ENCODE results near the gene TCHP. TPM values are rescaled to one million over a fixed set of nuclear protein-coding genes. Genes with fewer than 3 reads are reported as not detected.

The TCHP gene
- total RNA-seq, 4 donors from 2014 or later, result 23.9 to 120 (median 36.3) TPM

DNA sequence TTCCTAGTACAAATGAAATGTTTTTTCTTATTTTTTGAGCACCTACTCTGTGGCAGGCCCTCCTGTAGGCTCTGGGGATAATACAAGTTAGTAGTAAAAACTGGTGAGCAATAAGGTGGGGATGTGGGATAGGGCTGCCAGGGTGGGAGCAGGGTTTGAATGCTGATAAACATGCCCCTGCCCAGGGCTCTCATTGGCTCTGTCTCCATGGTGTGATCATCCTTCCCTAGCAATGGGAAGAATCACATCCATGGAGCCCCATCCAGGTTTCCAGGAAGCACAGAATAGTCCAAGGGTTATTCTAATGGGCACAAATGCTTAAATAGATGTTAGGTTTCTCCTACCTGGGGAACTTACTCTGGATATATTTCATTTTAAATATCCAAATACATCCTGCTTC is 50.6 kb downstream of the TCHP start:
- Histone ChIP-seq H3K27ac (peak overlapping the region in 1 of 4 donors; percentile 74), H3K27me3 (no peaks in the 10 kb centered on the region), H3K36me3 (peaks cover 0 to 77% (median 0%) of the 10 kb centered on the region in 3 donors), H3K4me3 (no peak overlapping the region), H3K4me1 (peaks cover 0 to 38% (median 7%) of the 10 kb centered on the region in 4 donors), H3K9me3 (no peaks in the 10 kb centered on the region)
- TF ChIP-seq, protein P1, sequence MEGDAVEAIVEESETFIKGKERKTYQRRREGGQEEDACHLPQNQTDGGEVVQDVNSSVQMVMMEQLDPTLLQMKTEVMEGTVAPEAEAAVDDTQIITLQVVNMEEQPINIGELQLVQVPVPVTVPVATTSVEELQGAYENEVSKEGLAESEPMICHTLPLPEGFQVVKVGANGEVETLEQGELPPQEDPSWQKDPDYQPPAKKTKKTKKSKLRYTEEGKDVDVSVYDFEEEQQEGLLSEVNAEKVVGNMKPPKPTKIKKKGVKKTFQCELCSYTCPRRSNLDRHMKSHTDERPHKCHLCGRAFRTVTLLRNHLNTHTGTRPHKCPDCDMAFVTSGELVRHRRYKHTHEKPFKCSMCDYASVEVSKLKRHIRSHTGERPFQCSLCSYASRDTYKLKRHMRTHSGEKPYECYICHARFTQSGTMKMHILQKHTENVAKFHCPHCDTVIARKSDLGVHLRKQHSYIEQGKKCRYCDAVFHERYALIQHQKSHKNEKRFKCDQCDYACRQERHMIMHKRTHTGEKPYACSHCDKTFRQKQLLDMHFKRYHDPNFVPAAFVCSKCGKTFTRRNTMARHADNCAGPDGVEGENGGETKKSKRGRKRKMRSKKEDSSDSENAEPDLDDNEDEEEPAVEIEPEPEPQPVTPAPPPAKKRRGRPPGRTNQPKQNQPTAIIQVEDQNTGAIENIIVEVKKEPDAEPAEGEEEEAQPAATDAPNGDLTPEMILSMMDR (IDR thresholded peaks at IDR 0.05), result no peak
- no peak for TF ChIP-seq POLR2A (IDR thresholded peaks at IDR 0.05)
- no peak for DNase-seq

DNA sequence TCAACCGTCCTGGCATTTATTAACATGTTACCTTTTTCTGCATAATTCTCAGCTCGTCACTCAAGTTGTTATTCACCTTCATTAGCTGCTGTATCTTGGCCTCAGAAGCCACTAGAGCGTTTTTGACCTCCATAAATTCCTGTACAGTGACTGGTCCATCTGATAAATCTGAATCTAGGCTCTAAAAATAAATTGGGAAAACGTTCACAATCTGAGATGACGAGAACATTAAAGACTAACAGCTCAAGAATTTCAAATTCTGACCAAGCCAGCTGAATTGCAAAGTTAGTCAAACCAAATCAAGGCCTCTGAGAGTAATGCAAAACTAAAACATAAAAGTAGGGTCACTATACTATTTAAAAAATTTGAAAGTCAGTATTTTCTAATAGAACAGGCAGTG is 51.1 kb downstream of the TCHP start:
- Histone ChIP-seq H3K27me3 (no peaks in the 10 kb centered on the region), H3K27ac (peak overlapping the region in 1 of 4 donors; percentile 31), H3K9me3 (no peaks in the 10 kb centered on the region), H3K4me3 (no peak overlapping the region), H3K4me1 (peaks cover 0 to 38% (median 7%) of the 10 kb centered on the region in 4 donors), H3K36me3 (peaks cover 0 to 82% (median 0%) of the 10 kb centered on the region in 3 donors)
- DNase-seq, result no peak
- no peak for TF ChIP-seq POLR2A (IDR thresholded peaks at IDR 0.05)
- TF ChIP-seq, protein P1 (IDR thresholded peaks at IDR 0.05), result no peak

DNA sequence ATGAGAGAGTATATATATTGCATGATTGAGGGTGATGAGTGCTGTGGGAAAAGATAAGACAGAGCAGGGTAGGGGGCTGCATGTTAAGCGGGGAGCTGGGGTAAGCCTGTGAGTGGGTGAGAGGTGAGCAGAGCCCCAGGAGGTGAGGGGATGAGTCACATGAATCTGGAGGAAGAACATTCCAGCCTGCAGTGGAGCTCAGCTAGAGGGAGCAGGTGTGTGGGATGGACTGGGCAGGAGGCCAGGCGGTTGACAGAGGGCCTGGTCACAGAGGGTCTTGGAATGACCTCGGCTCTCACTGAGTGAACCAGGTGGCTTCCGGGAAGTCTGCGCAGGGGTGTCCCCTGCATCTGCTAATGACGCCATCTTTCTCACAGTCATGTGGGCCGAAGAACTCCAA is 51.7 kb downstream of the TCHP start:
- DNase-seq, result no peak
- H3K27ac ChIP-seq, result peak overlapping the region in 2 of 4 donors; percentile 31 to 51
- no peaks in the 10 kb centered on the region for H3K9me3 ChIP-seq
- TF ChIP-seq, protein P1 (IDR thresholded peaks at IDR 0.05), result no peak
- TF ChIP-seq POLR2A (IDR thresholded peaks at IDR 0.05), result no peak
- H3K36me3 ChIP-seq, result peaks cover 0 to 85% (median 0%) of the 10 kb centered on the region in 3 donors
- peaks cover 0 to 34% (median 7%) of the 10 kb centered on the region in 4 donors for H3K4me1 ChIP-seq
- H3K4me3 ChIP-seq, result no peak overlapping the region
- H3K27me3 ChIP-seq, result no peaks in the 10 kb centered on the region

DNA sequence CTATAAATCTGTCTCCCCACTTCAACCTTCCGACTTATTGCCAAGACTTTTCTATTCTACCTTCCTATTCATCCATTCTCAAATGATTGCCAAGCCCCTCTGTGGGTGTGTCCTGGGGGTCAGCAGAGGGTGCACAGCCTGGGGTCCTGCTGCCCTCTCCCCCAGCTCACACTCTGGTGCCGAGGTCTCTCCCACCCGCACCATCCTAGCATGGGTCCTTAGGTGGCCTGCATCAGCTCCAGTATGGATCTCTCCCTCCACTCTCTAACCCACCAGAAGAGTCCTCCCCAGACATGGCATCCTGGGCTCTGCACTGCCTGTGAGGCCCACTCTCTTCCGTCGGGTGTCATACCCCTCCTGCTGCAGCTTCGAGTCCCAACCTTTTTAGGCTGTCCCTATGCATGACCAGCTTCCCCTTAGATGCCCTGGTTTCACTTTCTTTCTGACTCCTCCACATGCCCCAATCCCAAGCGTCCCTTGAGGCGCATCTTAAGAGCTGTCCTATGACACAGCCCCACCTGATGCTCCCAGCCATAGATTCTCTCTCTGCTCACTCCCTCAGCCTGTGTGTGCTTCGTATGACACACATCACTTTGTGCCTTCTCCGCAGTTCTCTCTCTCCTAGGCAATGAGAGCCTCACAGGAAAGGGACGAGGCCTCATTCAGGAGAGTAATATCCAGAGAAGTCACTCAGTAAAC is 52.2 kb downstream of the TCHP start:
- Histone ChIP-seq H3K27me3 (no peaks in the 10 kb centered on the region), H3K4me1 (peaks cover 0 to 28% (median 7%) of the 10 kb centered on the region in 4 donors), H3K9me3 (no peaks in the 10 kb centered on the region), H3K4me3 (no peak overlapping the region), H3K36me3 (peaks cover 0 to 85% (median 0%) of the 10 kb centered on the region in 3 donors), H3K27ac (peak overlapping the region; percentile 5 to 51 (median 25))
- TF ChIP-seq POLR2A (IDR thresholded peaks at IDR 0.05), result no peak
- TF ChIP-seq, protein P1 (IDR thresholded peaks at IDR 0.05), result no peak
- peak in 1 of 3 donors; percentile 56 for DNase-seq

DNA sequence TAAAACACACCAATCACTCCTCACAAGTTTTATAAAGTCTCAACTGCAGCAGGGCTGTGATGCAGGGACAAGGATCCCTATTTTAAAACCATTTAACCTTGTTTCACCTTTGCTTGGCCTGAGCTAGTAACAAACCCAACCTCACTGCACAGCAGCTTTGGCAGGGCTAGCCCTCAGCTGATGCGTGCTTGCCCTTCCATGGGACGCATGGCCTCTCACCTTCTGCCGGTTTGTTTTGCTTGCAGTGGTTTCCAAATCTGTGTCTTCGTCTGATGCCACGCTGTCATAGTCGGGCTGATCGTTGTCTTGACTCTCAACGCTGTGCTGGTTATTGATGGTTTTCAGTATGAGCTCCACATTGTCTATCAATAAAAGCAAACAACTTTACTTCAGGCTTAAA is 52.8 kb downstream of the TCHP start:
- Histone ChIP-seq H3K4me3 (no peak overlapping the region), H3K27me3 (no peaks in the 10 kb centered on the region), H3K27ac (peak overlapping the region in 3 of 4 donors; percentile 5 to 51 (median 19)), H3K4me1 (peaks cover 0 to 23% (median 6%) of the 10 kb centered on the region in 4 donors), H3K36me3 (peaks cover 0 to 85% (median 0%) of the 10 kb centered on the region in 3 donors), H3K9me3 (no peaks in the 10 kb centered on the region)
- TF ChIP-seq, protein P1 (IDR thresholded peaks at IDR 0.05), result no peak
- no peak for TF ChIP-seq POLR2A (IDR thresholded peaks at IDR 0.05)
- no peak for DNase-seq

Measured in Peyer's patch (tissue), 4 donors.